Muscle layer of duodenum (tissue), 2 donors: ENCODE measurements around the gene RBPJL.

Experiments
- H3K27ac ChIP-seq: one replicate; pipeline ENCODE4 v1.7.0; 2013; ENCODE audit warnings: mild to moderate bottlenecking, low read length
- H3K27me3 ChIP-seq: one replicate; pipeline ENCODE4 v1.7.0; 2013; ENCODE audit warnings: low read depth, mild to moderate bottlenecking, control low read depth, low read length
- H3K36me3 ChIP-seq, 2 donors: one replicate each; pipeline ENCODE4 v1.7.0; 2013; ENCODE audit warnings: low read length in 2 of 2, control low read depth in 1 of 2, mild to moderate bottlenecking in 1 of 2; ENCODE audit not compliant: insufficient read depth in 2 of 2, control insufficient read depth in 1 of 2
- H3K4me1 ChIP-seq, 2 donors: one replicate each; pipeline ENCODE4 v1.7.0; 2013; ENCODE audit warnings: low read length in 2 of 2, mild to moderate bottlenecking in 2 of 2, control low read depth in 1 of 2, moderate library complexity in 1 of 2; ENCODE audit not compliant: insufficient read depth in 2 of 2, control insufficient read depth in 1 of 2
- H3K4me3 ChIP-seq, 2 donors: one replicate each; pipeline ENCODE4 v1.7.0; 2013; ENCODE audit warnings: low read length in 2 of 2, low read depth in 1 of 2, mild to moderate bottlenecking in 1 of 2
- H3K9me3 ChIP-seq, 2 donors: one replicate each; pipeline ENCODE4 v1.7.0; 2013; ENCODE audit warnings: low read length in 2 of 2, control low read depth in 1 of 2, mild to moderate bottlenecking in 1 of 2; ENCODE audit not compliant: control insufficient read depth in 1 of 2
- donor health status: healthy.

The RBPJL gene

DNA sequence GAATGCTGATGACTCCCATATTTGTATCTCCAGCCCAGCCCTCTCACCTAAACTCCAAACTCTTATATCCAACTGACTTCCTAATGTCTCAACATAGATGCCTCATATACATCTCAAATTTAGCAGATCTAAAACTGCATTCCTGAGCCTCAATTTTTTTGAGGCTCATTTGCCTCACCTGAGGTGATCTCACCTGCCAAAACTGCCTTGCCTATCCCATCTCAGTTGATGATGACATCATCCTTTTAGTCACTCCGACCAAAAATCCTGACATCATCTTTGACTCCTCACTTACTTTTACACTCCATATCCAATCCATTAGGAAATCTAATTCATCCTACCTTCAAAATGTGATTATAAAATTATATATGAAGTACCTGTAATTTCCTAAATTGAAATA, 26.6 kb upstream of the RBPJL start:
- H3K4me1 ChIP-seq: no peaks in the 10 kb centered on the region
- no peak overlapping the region for H3K27ac ChIP-seq
- no peaks in the 10 kb centered on the region for H3K27me3 ChIP-seq
- H3K36me3 ChIP-seq: no peaks in the 10 kb centered on the region
- no peak overlapping the region for H3K4me3 ChIP-seq
- no peaks in the 10 kb centered on the region for H3K9me3 ChIP-seq

DNA sequence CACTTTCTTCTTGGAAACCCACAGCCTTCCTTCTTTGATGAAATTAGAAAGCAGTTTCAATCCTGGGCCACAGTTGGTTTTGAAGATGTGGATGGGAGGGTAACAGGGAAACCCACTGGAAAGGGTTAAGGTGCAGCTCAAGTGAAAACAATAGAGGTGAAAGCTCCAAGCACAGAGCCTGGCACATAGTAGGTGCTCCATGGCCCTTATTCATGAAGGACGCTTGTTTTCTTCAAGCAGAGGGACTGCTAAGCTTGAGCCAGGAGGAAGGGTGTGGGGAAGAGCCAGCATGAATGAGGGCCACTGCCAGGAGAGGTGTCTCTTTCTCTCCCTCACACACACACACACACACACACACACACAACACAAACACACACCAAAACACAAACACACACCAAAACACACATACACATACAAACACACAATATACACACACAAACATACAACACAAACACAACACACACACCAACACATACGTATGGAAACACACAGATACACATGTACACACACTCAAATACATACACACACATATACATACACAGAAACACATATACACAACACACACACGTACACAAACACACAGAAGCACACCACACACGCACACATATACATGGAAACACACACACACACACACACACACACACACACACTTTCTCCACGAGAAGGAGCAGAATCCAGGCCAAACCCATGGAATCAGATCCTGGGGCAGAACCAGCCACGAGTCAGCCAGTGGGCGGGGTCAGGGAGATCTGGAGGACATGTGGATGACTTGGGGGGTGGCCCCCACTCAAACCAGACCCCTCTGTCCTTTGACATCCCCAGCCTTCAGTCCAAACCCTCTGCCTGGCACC, 23.7 kb upstream of the RBPJL start:
- H3K36me3 ChIP-seq: no peaks in the 10 kb centered on the region
- H3K4me1 ChIP-seq: no peaks in the 10 kb centered on the region
- no peaks in the 10 kb centered on the region for H3K27me3 ChIP-seq
- H3K9me3 ChIP-seq: no peaks in the 10 kb centered on the region
- no peak overlapping the region for H3K27ac ChIP-seq
- no peak overlapping the region for H3K4me3 ChIP-seq

DNA sequence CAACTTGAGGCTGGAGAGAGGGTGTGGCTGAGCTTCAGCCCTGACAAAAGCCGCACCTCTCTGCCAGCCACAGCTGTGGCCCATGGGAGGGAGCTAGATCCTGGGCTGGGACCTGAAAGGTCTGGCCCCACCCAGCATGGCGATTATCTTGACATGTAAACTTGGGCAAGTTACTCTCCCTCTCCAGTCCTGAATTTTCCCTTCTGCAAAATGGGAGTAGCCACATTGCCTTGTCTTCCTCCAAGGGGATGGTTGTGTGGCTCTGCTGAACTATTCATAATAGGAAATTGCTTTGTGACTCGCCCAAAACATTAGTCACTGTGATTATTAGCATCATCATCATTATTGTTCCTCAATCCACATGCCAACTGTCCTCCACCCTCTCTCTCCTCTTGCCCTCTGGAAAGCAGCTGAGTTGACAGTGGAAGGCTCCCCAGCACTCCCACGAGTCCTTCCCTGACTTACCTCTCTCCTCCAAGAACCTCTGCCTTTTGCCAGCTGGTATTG, 23.0 kb upstream of the RBPJL start:
- Histone ChIP-seq H3K36me3 (no peaks in the 10 kb centered on the region), H3K27ac (no peak overlapping the region), H3K4me3 (no peak overlapping the region), H3K27me3 (no peaks in the 10 kb centered on the region), H3K9me3 (no peaks in the 10 kb centered on the region), H3K4me1 (no peaks in the 10 kb centered on the region)

- H3K9me3 ChIP-seq: no peaks in the 10 kb centered on the region
- H3K27me3 ChIP-seq: no peaks in the 10 kb centered on the region
- H3K36me3 ChIP-seq: no peaks in the 10 kb centered on the region
- no peak overlapping the region for H3K27ac ChIP-seq
- peaks cover 0 to 7% of the 10 kb centered on the region in 2 donors for H3K4me1 ChIP-seq
- H3K4me3 ChIP-seq: no peak overlapping the region
Observed at GRCh38 chr20:45288376-45288775, 18.3 kb upstream of the RBPJL start.

DNA sequence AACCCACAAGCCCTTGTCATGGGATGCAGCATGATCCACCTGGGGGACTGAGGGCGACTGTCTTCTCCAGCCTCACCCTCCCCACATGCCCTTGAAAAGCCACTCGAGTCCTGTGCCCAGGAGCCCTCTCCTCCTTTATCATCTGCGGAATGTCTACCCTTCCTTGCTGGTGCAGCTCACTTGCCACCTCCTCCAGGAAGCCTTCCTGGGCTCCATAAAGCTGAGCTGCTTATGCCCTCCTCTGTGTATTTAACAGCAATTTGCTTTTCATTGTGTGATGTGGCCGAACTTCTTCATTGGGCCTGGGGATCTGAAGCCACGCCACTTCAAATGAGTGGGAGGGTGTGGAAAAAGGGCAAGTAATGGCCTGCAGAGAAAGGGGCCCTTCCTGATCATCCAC, 17.8 kb upstream of the RBPJL start:
- Histone ChIP-seq H3K27ac (no peak overlapping the region), H3K4me3 (no peak overlapping the region), H3K27me3 (no peaks in the 10 kb centered on the region), H3K9me3 (no peaks in the 10 kb centered on the region), H3K36me3 (no peaks in the 10 kb centered on the region), H3K4me1 (peaks cover 0 to 9% of the 10 kb centered on the region in 2 donors)

- Histone ChIP-seq H3K9me3 (no peaks in the 10 kb centered on the region), H3K27ac (no peak overlapping the region), H3K27me3 (no peaks in the 10 kb centered on the region), H3K36me3 (no peaks in the 10 kb centered on the region), H3K4me1 (peaks cover 0 to 9% of the 10 kb centered on the region in 2 donors), H3K4me3 (no peak overlapping the region)
Observed at GRCh38 chr20:45289942-45290676, 16.5 kb upstream of the RBPJL start.

DNA sequence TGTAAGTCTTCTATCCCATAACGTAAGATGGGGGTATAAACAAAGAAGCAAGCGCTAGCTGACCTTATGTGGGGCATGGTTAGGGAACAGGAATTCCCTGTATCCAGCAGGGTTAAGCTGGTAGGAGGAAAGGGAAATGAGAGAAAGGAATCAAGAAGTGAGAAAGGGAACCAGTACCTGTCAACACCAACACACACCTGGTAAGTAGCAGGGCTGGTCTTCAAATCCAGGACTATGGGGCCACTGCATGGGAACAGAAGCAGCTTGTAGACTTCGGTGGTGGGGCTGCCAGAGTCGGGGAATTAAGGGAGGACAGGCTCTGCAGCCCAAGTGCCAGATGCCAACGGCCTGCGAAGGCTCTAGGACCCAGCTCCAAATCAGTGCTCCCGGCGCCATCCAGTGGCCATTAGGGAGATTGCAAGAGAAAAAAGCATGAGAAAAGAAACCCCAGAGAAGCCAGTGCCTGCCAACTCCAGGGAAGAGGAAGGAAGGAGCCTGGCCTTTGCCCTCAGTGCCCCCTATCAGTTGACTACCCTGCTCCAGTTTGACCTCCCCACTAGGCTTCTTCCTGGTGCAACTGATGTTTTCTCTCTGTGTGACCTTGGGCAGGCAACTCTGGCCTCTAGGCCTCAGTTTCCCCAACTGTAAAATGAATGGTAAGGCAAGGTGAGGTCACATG, 15.8 kb upstream of the RBPJL start:
- peaks cover 0 to 9% of the 10 kb centered on the region in 2 donors for H3K4me1 ChIP-seq
- H3K4me3 ChIP-seq: no peak overlapping the region
- no peaks in the 10 kb centered on the region for H3K36me3 ChIP-seq
- no peaks in the 10 kb centered on the region for H3K9me3 ChIP-seq
- no peaks in the 10 kb centered on the region for H3K27me3 ChIP-seq
- H3K27ac ChIP-seq: no peak overlapping the region

GRCh38 chr20:45291526-45291925, 15.1 kb upstream of the RBPJL start:
- H3K27me3 ChIP-seq: no peaks in the 10 kb centered on the region
- H3K4me3 ChIP-seq: no peak overlapping the region
- no peak overlapping the region for H3K27ac ChIP-seq
- peaks cover 0 to 9% of the 10 kb centered on the region in 2 donors for H3K4me1 ChIP-seq
- H3K36me3 ChIP-seq: no peaks in the 10 kb centered on the region
- H3K9me3 ChIP-seq: no peaks in the 10 kb centered on the region

- H3K36me3 ChIP-seq: no peaks in the 10 kb centered on the region
- H3K4me1 ChIP-seq: peaks cover 0 to 9% of the 10 kb centered on the region in 2 donors
- H3K27me3 ChIP-seq: no peaks in the 10 kb centered on the region
- no peak overlapping the region for H3K27ac ChIP-seq
- H3K4me3 ChIP-seq: no peak overlapping the region
- no peaks in the 10 kb centered on the region for H3K9me3 ChIP-seq
Observed at GRCh38 chr20:45292343-45292742, 14.3 kb upstream of the RBPJL start.

DNA sequence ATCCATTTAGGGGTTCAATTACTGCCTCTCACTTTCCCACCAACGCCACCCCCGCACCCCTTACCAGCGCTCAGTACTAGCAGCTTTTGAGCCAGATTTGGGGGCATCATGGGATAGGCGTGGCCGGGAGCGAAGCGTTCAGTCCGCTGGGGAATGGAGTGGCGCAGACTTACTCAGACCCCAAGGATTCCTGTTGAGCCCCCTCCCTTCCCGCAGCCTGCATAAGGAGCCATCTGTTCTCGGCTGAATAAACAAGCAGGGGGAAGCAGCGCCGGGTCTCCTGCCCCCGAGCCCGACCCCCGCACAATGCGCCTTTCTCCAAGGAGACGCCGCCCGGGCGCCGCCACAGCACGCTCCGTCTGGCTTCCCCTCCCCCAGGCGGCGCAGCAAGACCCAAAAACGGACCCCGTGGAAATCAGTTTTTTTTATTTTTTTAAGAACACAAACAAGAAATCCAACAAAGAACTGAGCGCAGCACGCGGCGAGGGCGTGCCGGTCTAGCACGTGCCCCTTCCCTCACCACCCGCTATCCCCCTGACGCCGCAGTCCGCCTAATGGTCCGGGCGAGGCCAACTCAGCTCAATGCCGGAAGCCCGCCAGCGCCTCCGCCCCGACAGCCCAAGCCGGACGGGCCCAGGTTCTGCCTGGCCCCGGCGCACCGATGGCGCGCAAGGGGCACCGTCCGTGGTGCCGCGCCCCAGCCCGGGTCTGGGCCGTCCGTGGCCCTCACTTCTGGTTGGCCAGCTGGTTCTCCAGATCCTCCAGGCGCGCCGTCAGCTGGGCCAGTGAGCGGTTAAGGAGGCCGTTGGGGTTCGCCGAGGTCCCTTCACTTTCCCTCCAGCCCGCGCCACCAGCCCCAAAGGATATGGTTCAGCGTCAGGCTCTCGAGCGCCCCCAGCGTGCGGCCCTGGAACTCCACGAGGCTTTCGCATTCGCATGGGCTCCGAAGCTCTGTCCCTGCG, 13.3 kb upstream of the RBPJL start:
- Histone ChIP-seq H3K4me1 (peaks cover 0 to 9% of the 10 kb centered on the region in 2 donors), H3K9me3 (no peaks in the 10 kb centered on the region), H3K27me3 (peaks cover under 1% of the 10 kb centered on the region), H3K4me3 (peak overlapping the region; percentile 39 to 74), H3K36me3 (no peaks in the 10 kb centered on the region), H3K27ac (no peak overlapping the region)
